Measurements from ENCODE around the gene OR2G3.

DNA sequence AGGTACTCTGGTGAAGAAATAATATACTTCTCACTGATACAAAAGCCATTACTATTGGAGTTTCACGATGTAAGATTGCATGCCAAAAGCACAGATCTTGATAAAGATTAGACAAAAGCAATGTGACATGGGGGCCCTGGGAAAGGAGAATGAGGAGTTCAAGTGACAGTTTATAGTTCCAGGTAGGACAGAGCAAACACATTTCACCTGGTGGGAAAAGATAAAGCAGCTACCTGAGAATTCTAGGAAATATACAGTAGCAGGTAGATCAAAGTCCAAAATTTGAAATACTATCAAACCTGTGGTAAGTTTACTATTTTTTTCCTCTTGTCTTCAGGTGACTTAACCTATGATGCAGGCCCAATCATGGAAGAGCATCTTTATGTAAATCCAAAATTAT is 8.0 kb downstream of the OR2G3 start:
- TF ChIP-seq, protein P1, sequence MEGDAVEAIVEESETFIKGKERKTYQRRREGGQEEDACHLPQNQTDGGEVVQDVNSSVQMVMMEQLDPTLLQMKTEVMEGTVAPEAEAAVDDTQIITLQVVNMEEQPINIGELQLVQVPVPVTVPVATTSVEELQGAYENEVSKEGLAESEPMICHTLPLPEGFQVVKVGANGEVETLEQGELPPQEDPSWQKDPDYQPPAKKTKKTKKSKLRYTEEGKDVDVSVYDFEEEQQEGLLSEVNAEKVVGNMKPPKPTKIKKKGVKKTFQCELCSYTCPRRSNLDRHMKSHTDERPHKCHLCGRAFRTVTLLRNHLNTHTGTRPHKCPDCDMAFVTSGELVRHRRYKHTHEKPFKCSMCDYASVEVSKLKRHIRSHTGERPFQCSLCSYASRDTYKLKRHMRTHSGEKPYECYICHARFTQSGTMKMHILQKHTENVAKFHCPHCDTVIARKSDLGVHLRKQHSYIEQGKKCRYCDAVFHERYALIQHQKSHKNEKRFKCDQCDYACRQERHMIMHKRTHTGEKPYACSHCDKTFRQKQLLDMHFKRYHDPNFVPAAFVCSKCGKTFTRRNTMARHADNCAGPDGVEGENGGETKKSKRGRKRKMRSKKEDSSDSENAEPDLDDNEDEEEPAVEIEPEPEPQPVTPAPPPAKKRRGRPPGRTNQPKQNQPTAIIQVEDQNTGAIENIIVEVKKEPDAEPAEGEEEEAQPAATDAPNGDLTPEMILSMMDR (IDR thresholded peaks at IDR 0.05): no peak
- TF ChIP-seq POLR2A (IDR thresholded peaks at IDR 0.05): no peak
